Heart right ventricle (tissue), 16 donors: ENCODE results near the gene UQCC5. TPM values are rescaled to one million over a fixed set of nuclear protein-coding genes. Genes with fewer than 3 reads are reported as not detected.

Experiments
- ATAC-seq, 8 donors: fragments of 200-7000 bp; cut with Tn5 transposase; one replicate each; pipeline ENCODE4 v1.9.1; 2020; ENCODE audit warnings: mild to moderate bottlenecking in 8 of 8, moderate library complexity in 8 of 8, moderate number of reproducible peaks in 1 of 8
- DNase-seq, 2 donors: peaks; one replicate each; pipeline ENCODE4 v3.0.0-alpha.2; 2020
- H3K27ac ChIP-seq, 10 donors: fragments of 200-600 bp; sonication (generic) in 2 of 10; one replicate each; pipeline versions ENCODE4 v1.5.0 to v1.8.0; 2020 to 2022; ENCODE audit warnings: mild to moderate bottlenecking in 3 of 10
- H3K27me3 ChIP-seq, 7 donors: fragments of 200-600 bp; one replicate each; pipeline ENCODE4 v1.8.0; 2021 to 2022; ENCODE audit warnings: mild to moderate bottlenecking in 2 of 7
- H3K36me3 ChIP-seq, 9 donors: fragments of 200-600 bp; sonication (generic) in 1 of 9; one replicate each; pipeline versions ENCODE4 v1.5.0 to v1.8.0; 2020 to 2022; ENCODE audit warnings: mild to moderate bottlenecking in 2 of 9
- H3K4me1 ChIP-seq, 9 donors: fragments of 200-600 bp; sonication (generic) in 1 of 9; one replicate each; pipeline versions ENCODE4 v1.5.0 to v1.8.0; 2020 to 2022; ENCODE audit warnings: mild to moderate bottlenecking in 4 of 9
- H3K4me3 ChIP-seq, 10 donors: fragments of 200-600 bp; sonication (generic) in 2 of 10; one replicate each; pipeline versions ENCODE4 v1.5.0 to v1.8.0; 2020 to 2022; ENCODE audit warnings: mild to moderate bottlenecking in 7 of 10, moderate library complexity in 2 of 10
- H3K9me3 ChIP-seq, 11 donors: fragments of 200-600 bp in 10 of 11; sonication (generic) in 2 of 11; one replicate each; pipeline versions ENCODE4 v1.5.0 to v1.8.0; 2013 to 2022; ENCODE audit warnings: mild to moderate bottlenecking in 2 of 11, control low read depth in 1 of 11, moderate library complexity in 1 of 11
- WGBS, 2 donors: extraction: QIAGEN DNeasy Blood & Tissue Kit; methylation state at CpG; one replicate each; pipeline ENCODE4 v1.1.7; 2013; ENCODE audit warnings: inconsistent platforms in 1 of 2; 5-methylcytosine and 5-hydroxymethylcytosine counted together
- intact Hi-C, 10 donors: fragments of 100-400 bp; cut with DNase I; formaldehyde crosslinking; loops; one replicate each; pipeline versions ENCODE4 v1.11.1 to v1.14.2; 2022
- polyA plus RNA-seq, 2 donors: library from polyadenylated mRNA; stranded (reverse); fragments of 200-250 nt; gene quantifications; one replicate each; pipeline ENCODE4 v1.2.3, GENCODE V29; 2013
- total RNA-seq, 10 donors: library from RNA; stranded (reverse); fragmentation: NEBNext Ultra II Directional in 3 of 10; extraction: Animal tissue kit (Norgen Biotek cat#: 25700) in 3 of 10; gene quantifications; one replicate each; pipeline versions ENCODE4 v1.2.1 to v1.2.4, GENCODE V29; 2021 to 2023
- TF ChIP-seq, protein P1 (sequence below), 9 donors: fragments of 200-600 bp; sonication (generic) in 2 of 9; IDR thresholded peaks; one replicate each; pipeline versions ENCODE4 v1.5.0 to v1.8.0; 2021 to 2022; ENCODE audit warnings: antibody characterized with exemption in 9 of 9, mild to moderate bottlenecking in 5 of 9, moderate library complexity in 1 of 9
- donor health status: Arrhythmogenic right ventricular cardiomyopathy.
- donor health status: ischemic (EF 13 %, LVEDD 7.1; RV severe dilation, severe dysfunction).
- donor health status: healthy with polysubstance abuse.
- donor health status: DM: no; HTN: yes; CAD: no.
- donor health status: DM: no; HTN: no; CAD: no.
- donor health status: ischemic (EF 25% LVEDD 6.9; RV normal size, moderate dysfunction).
- donor health status: ischemic (EF 25% LVEDD 5.7; RV mildly dilated, moderate dysfunction).
- donor health status: healthy.
- donor health status: DM: yes; HTN: yes; CAD: no.
- donor health status: Ischemic cardiomyopathy.
- donor health status: ischemic (EF 35%, LVEDD 5.7; RV mildly dilated, moderate dysfunction).
- donor health status: nonischemic (EF 11% LVEDD 7.7; RV severe dilation, severe dysfunction).
- donor health status: DM: yes; HTN: yes; CAD: no.
- donor health status: PGD.
- donor health status: ischemic (EF 29% LVEDD 5.4; RV normal size, mild dysfunction).
- donor health status: nonischemic (EF 23%, LVEDD 6.1; RV moderate dilation, normal function).

UQCC5 gene
- total and polyA plus RNA-seq, 12 donors = 30.2 to 147 (median 70.3) TPM

DNA sequence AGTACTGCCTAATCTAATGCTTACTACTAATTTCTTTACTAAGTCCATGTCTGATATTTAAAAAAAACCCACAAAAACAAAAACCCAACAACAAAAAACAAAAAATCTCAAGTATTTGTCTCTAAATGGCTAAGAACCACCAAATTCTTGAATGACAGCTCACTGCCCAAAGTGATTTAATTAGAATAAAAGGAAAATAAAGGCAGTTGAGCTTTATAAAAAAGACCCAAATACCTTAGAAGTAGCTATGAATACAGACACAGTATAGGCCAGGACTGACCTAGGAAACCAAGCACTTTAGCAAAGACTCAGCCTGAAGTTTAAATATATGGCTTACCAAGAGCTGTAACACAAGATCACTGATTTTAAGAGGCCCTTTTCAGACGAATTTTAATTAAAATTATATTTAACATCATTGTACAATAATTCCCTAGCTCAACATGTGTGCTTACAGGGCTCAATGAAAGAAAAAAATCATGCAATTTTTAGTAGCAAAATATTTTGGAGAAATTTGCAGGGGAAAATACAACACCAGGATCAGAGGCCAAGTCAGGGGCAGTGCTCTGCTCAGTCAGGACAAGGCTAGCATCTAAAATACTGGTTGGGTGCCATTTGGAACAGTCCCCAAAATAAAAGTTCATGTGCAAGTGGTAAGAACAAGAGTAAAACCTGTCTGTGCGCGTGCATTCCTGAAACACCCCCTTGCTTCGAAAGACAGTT, 24.8 kb downstream of the UQCC5 start:
- Histone ChIP-seq H3K27me3 (no peaks in the 10 kb centered on the region), H3K9me3 (no peaks in the 10 kb centered on the region), H3K36me3 (peaks cover 0 to 100% (median 52%) of the 10 kb centered on the region in 9 donors), H3K27ac (no peak overlapping the region), H3K4me3 (no peak overlapping the region), H3K4me1 (peaks cover 0 to 15% (median 0%) of the 10 kb centered on the region in 9 donors)
- no peak for DNase-seq
- ATAC-seq = peak in 2 of 8 donors; percentile 35 to 45
- intact Hi-C loops = no loop called here
- 67 to 71% methylated on average over 4 of the region's 4 CpGs for WGBS, 2 donors
- TF ChIP-seq, protein P1, sequence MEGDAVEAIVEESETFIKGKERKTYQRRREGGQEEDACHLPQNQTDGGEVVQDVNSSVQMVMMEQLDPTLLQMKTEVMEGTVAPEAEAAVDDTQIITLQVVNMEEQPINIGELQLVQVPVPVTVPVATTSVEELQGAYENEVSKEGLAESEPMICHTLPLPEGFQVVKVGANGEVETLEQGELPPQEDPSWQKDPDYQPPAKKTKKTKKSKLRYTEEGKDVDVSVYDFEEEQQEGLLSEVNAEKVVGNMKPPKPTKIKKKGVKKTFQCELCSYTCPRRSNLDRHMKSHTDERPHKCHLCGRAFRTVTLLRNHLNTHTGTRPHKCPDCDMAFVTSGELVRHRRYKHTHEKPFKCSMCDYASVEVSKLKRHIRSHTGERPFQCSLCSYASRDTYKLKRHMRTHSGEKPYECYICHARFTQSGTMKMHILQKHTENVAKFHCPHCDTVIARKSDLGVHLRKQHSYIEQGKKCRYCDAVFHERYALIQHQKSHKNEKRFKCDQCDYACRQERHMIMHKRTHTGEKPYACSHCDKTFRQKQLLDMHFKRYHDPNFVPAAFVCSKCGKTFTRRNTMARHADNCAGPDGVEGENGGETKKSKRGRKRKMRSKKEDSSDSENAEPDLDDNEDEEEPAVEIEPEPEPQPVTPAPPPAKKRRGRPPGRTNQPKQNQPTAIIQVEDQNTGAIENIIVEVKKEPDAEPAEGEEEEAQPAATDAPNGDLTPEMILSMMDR (IDR thresholded peaks at IDR 0.05) = no peak

DNA sequence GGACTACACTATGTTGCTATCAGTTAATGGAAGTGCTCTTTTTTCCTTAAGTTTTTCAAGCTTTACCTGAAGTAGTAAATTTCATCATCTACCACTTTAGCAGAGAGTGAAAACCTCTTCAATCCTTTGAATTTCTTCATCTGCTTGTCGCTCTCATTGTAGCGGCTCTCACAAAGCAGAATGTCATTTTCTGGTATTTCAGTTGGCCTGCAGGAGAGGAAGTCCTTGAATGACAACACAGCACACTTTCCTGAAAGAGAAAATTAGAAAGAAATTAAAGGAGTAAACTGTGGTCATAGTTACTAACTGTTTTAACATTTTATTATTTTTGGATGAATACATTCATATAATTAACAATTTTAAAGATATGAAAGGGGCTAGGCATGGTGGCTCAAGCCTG, 27.6 kb downstream of the UQCC5 start:
- Histone ChIP-seq H3K36me3 (peaks cover 0 to 97% (median 41%) of the 10 kb centered on the region in 9 donors), H3K27ac (no peak overlapping the region), H3K4me3 (no peak overlapping the region), H3K27me3 (no peaks in the 10 kb centered on the region), H3K9me3 (no peaks in the 10 kb centered on the region), H3K4me1 (peaks cover 0 to 8% (median 0%) of the 10 kb centered on the region in 9 donors)
- WGBS, 2 donors = 84 to 94% methylated on average over 2 of the region's 2 CpGs
- ATAC-seq (no peak), DNase-seq (no peak)
- intact Hi-C loops = no loop called here
- TF ChIP-seq, protein P1 (IDR thresholded peaks at IDR 0.05) = no peak

DNA sequence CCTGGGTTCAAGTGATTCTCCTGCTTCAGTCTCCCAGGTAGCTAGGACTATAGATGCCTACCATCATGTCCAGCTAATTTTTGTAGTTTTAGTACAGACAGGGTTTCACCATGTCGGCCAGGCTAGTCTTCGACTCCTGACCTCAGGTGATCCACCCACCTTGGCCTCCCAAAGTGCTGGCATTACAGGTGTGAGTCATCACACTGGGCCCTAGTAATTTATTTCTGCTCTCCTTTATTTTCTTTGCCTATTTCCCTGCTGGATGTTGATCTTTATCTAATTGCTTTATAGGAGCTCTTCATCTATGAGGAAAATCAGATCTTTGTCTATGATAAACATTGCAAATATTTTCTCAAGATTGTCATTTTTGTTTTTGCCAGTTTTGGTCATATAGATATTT, 31.7 kb downstream of the UQCC5 start:
- 98 to 99% methylated on average over 2 of the region's 2 CpGs for WGBS, 2 donors
- H3K27ac ChIP-seq = no peak overlapping the region
- H3K27me3 ChIP-seq = no peaks in the 10 kb centered on the region
- H3K36me3 ChIP-seq = peaks cover 0 to 94% (median 13%) of the 10 kb centered on the region in 9 donors
- no peak overlapping the region for H3K4me3 ChIP-seq
- ATAC-seq (no peak), DNase-seq (no peak)
- H3K9me3 ChIP-seq = no peaks in the 10 kb centered on the region
- TF ChIP-seq, protein P1 (IDR thresholded peaks at IDR 0.05) = no peak
- intact Hi-C loops = no loop called here
- H3K4me1 ChIP-seq = peaks cover 0 to 15% (median 0%) of the 10 kb centered on the region in 9 donors

DNA sequence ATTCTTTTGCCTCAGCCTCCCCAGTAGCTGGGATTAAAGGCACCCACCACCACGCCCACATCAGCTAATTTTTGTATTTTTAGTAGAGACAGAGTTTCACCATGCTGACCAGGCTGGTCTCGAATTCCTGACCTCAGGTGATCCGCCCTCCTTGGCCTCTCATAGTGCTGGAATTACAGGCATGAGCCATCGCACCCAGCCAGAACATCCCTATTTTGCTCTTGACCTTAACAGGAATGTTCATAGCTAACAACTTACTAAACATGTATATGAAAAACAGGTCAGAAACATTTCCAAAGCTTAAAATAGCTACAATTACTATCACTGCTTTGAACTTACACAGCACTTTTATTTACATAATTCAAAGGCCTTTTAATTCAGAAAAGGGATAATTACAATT, 33.7 kb downstream of the UQCC5 start:
- WGBS, 2 donors = 73 to 84% methylated on average over 4 of the region's 4 CpGs
- Histone ChIP-seq H3K27ac (peak overlapping the region in 2 of 10 donors; percentile 45 to 49), H3K36me3 (peaks cover 0 to 94% (median 7%) of the 10 kb centered on the region in 9 donors), H3K27me3 (no peaks in the 10 kb centered on the region), H3K4me1 (peaks cover 0 to 15% (median 0%) of the 10 kb centered on the region in 9 donors), H3K9me3 (no peaks in the 10 kb centered on the region), H3K4me3 (no peak overlapping the region)
- TF ChIP-seq, protein P1 (IDR thresholded peaks at IDR 0.05) = no peak
- DNase-seq (no peak), ATAC-seq (peak in 3 of 8 donors; percentile 39 to 63 (median 44))
- intact Hi-C loops = no loop called here
